MM.1S (cell line): ENCODE results near the gene LYZL4.

Source experiments
- CTCF ChIP-seq: fragments of 300-600 bp; sonication (generic); IDR thresholded peaks from 2 replicates; pipeline ENCODE4 v1.5.1; 2016; ENCODE audit warnings: antibody characterized with exemption, low read length, mixed read lengths
- EZH2phosphoT487 ChIP-seq: fragments of 300-600 bp; sonication (generic); IDR thresholded peaks from 2 replicates; pipeline ENCODE4 v1.6.1; 2018; ENCODE audit warnings: antibody characterized with exemption, low read length

- TF ChIP-seq CTCF = no peak
- TF ChIP-seq EZH2phosphoT487 = no peak
These were observed 43.9 kb downstream of the LYZL4 start for GRCh38 chr3:42366550-42366949.
